ENCODE data around the gene RASSF4.
A peak's percentile ranks its signal among the peaks of the same experiment; 100 is the strongest.

RASSF4 gene

DNA sequence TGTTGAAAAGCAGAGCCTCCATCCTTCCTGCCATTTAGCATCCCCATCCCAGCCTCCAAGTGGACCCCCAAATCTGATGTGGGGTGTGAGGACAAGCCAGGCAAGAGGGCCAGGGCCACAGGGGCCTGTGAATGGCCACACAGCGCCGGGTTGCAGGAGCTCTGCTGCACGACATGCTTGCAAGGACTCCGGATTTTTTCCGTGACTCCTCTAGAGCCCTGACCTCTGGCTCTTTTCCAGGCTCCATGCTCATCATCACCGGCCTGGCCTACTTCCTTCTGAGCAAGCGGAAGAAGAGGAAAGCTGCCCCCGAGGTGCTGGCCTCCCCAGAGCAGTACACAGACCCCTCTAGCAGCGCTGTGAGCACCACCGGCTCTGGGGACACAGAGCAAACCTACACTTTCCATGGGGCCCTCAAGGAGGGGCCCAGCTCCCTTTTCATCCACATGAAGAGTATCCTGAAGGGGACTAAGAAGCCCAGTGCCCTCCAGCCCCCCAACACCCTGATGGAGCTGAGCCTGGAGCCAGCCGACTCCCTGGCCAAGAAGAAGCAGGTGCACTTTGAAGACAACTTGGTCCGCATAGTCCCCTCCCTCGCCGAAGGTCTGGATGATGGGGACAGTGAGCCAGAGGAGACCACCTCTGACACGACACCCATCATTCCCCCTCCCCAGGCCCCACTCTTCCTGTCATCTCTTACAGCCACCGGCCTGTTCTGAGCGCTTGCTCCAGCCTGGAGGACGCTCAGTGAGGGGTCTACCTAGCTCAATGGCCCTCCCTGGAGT is 25.0 kb upstream of the RASSF4 start:
- no peaks in the 10 kb centered on the region for H3K27me3 ChIP-seq (ENCODE audit: insufficient read depth, poor library complexity, severe bottlenecking)
- no peak overlapping the region for H3K4me3 ChIP-seq (replicated peaks; ENCODE audit: insufficient read depth, low read length)
- TF ChIP-seq SPI1 (IDR thresholded peaks at IDR 0.05; ENCODE audit: borderline replicate concordance, low read depth), result no peak
- TF ChIP-seq GABPA (IDR thresholded peaks at IDR 0.05; ENCODE audit: low read depth), result no peak
- TF ChIP-seq, protein P1, sequence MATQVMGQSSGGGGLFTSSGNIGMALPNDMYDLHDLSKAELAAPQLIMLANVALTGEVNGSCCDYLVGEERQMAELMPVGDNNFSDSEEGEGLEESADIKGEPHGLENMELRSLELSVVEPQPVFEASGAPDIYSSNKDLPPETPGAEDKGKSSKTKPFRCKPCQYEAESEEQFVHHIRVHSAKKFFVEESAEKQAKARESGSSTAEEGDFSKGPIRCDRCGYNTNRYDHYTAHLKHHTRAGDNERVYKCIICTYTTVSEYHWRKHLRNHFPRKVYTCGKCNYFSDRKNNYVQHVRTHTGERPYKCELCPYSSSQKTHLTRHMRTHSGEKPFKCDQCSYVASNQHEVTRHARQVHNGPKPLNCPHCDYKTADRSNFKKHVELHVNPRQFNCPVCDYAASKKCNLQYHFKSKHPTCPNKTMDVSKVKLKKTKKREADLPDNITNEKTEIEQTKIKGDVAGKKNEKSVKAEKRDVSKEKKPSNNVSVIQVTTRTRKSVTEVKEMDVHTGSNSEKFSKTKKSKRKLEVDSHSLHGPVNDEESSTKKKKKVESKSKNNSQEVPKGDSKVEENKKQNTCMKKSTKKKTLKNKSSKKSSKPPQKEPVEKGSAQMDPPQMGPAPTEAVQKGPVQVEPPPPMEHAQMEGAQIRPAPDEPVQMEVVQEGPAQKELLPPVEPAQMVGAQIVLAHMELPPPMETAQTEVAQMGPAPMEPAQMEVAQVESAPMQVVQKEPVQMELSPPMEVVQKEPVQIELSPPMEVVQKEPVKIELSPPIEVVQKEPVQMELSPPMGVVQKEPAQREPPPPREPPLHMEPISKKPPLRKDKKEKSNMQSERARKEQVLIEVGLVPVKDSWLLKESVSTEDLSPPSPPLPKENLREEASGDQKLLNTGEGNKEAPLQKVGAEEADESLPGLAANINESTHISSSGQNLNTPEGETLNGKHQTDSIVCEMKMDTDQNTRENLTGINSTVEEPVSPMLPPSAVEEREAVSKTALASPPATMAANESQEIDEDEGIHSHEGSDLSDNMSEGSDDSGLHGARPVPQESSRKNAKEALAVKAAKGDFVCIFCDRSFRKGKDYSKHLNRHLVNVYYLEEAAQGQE (IDR thresholded peaks at IDR 0.05; ENCODE audit: insufficient replicate concordance, low read depth), result no peak
- TF ChIP-seq, protein P2, sequence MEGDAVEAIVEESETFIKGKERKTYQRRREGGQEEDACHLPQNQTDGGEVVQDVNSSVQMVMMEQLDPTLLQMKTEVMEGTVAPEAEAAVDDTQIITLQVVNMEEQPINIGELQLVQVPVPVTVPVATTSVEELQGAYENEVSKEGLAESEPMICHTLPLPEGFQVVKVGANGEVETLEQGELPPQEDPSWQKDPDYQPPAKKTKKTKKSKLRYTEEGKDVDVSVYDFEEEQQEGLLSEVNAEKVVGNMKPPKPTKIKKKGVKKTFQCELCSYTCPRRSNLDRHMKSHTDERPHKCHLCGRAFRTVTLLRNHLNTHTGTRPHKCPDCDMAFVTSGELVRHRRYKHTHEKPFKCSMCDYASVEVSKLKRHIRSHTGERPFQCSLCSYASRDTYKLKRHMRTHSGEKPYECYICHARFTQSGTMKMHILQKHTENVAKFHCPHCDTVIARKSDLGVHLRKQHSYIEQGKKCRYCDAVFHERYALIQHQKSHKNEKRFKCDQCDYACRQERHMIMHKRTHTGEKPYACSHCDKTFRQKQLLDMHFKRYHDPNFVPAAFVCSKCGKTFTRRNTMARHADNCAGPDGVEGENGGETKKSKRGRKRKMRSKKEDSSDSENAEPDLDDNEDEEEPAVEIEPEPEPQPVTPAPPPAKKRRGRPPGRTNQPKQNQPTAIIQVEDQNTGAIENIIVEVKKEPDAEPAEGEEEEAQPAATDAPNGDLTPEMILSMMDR (IDR thresholded peaks at IDR 0.05; ENCODE audit: insufficient read depth, low read length), result no peak
- no peak for TF ChIP-seq POLR2AphosphoS5 (IDR thresholded peaks at IDR 0.05; ENCODE audit: low read depth)
- peak overlapping the region; percentile 60 for H3K27ac ChIP-seq (replicated peaks)
- DNase-seq (ENCODE audit: low read depth in 1 of 2, low spot score in 1 of 2), result no peak

DNA sequence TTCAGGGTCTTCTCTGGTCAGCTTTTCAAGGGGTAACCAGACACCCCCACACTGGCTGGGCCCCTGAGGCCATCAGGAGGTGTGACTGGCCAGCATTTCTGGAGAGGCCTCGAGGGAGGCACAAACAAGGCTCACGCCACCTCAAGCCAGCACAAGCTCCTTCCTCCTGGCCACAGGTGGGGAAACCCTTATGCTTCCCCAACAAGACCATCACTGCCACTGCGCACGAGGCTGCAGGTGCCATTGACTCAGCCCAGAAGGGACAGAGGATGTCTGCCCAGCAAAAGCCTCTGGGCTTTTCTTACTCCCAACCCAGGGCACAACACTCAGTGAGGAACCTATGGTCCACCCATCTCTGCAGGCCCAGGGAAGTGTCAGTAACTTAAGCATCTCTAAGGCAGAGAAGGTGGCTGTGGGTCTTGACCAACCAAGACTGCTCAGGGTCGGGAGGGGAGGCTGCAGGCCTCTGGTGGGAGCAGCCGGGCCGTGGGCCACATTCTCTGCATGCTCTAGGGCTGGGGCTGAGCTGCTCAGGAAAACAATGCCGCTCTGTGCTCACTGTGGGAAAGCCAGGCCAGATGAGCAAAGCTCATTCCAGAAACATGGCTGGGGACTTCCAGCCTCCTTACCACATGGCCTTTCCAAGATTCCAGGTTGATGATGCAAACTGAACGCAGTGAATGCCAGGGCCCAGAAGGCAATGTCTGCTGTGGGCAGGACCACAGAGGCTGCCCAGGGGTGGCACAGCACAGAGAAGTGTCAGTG is 24.2 kb upstream of the RASSF4 start:
- Histone ChIP-seq H3K27ac (replicated peaks) (peak overlapping the region; percentile 60), H3K27me3 (ENCODE audit: insufficient read depth, poor library complexity, severe bottlenecking) (no peaks in the 10 kb centered on the region), H3K4me3 (replicated peaks; ENCODE audit: insufficient read depth, low read length) (no peak overlapping the region)
- TF ChIP-seq, protein P2 (IDR thresholded peaks at IDR 0.05; ENCODE audit: insufficient read depth, low read length), result no peak
- TF ChIP-seq SPI1 (IDR thresholded peaks at IDR 0.05; ENCODE audit: borderline replicate concordance, low read depth) (no peak), POLR2AphosphoS5 (IDR thresholded peaks at IDR 0.05; ENCODE audit: low read depth) (no peak; the same call in 1 of the 2 replicates), GABPA (IDR thresholded peaks at IDR 0.05; ENCODE audit: low read depth) (no peak)
- TF ChIP-seq, protein P1 (IDR thresholded peaks at IDR 0.05; ENCODE audit: insufficient replicate concordance, low read depth), result no peak
- no peak for DNase-seq (ENCODE audit: low read depth in 1 of 2, low spot score in 1 of 2)

DNA sequence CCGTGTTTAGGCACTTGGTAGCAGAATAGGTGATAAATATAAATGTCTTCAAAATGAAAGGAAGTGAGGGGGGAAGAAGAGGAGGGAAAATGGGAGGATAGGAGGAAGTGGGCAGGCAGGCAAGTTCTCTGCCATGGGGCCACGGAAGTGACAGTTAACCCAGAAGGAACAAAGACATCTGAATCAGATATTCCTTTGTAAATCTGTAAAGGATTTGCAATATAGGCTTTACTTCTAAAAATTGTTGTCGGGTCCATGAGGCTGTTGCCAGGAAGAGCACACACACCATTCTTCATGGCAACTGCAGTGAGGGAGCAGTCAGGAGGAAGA is 23.7 kb upstream of the RASSF4 start:
- peak in 1 of 2 experiments; percentile 61 for DNase-seq (ENCODE audit: low read depth in 1 of 2, low spot score in 1 of 2)

More for the DNA sequence above, 23.7 kb upstream of the RASSF4 start:
- Histone ChIP-seq H3K4me3 (replicated peaks; ENCODE audit: insufficient read depth, low read length) (no peak overlapping the region), H3K27ac (replicated peaks) (peak overlapping the region; percentile 60), H3K27me3 (ENCODE audit: insufficient read depth, poor library complexity, severe bottlenecking) (no peaks in the 10 kb centered on the region)
- TF ChIP-seq GABPA (IDR thresholded peaks at IDR 0.05; ENCODE audit: low read depth) (peak; percentile 53; the same call in 1 of the 2 replicates), POLR2AphosphoS5 (IDR thresholded peaks at IDR 0.05; ENCODE audit: low read depth) (peak; percentile 49), SPI1 (IDR thresholded peaks at IDR 0.05; ENCODE audit: borderline replicate concordance, low read depth) (peak; percentile 91)
- TF ChIP-seq, protein P1 (IDR thresholded peaks at IDR 0.05; ENCODE audit: insufficient replicate concordance, low read depth), result no peak
- TF ChIP-seq, protein P2 (IDR thresholded peaks at IDR 0.05; ENCODE audit: insufficient read depth, low read length), result no peak
